Adrenal gland (tissue), 12 donors: ENCODE measurements around the gene NEUROD1. TPM values are rescaled to one million over a fixed set of nuclear protein-coding genes. Genes with fewer than 3 reads are reported as not detected.

Source experiments
- DNase-seq, 7 donors: peaks; one replicate each; pipeline ENCODE4 v3.0.0-alpha.2; 2019 to 2020
- H3K27ac ChIP-seq, 5 donors: fragments of 200-600 bp; sonication (generic) in 4 of 5; 1 replicate in 3 of 5; 2 replicates in 2 of 5; pipeline versions ENCODE4 v1.5.1 to v1.8.0; 2016 to 2020; ENCODE audit warnings: mild to moderate bottlenecking in 1 of 5
- H3K27me3 ChIP-seq: fragments of 200-600 bp; 2 replicates; pipeline ENCODE4 v1.8.0; 2021
- H3K36me3 ChIP-seq, 2 donors: fragments of 200-600 bp; replicated peaks in 1 of 2; 1 replicate in 1 of 2; 2 replicates in 1 of 2; pipeline versions ENCODE4 v1.5.1 to v1.8.0; 2018 to 2022
- H3K4me1 ChIP-seq, 2 donors: fragments of 200-600 bp; replicated peaks in 1 of 2; 1 replicate in 1 of 2; 2 replicates in 1 of 2; pipeline versions ENCODE4 v1.5.1 to v1.8.0; 2018 to 2021
- H3K4me3 ChIP-seq, 4 donors: fragments of 200-600 bp; sonication (generic) in 3 of 4; one replicate each; pipeline ENCODE4 v1.5.1; 2016 to 2018
- H3K9me3 ChIP-seq, 3 donors: fragments of 200-600 bp; sonication (generic) in 1 of 3; replicated peaks in 1 of 3; 1 replicate in 2 of 3; 2 replicates in 1 of 3; pipeline versions ENCODE4 v1.5.1 to v1.8.0; 2016 to 2021
- POLR2A ChIP-seq, 2 donors: fragments of 450-650 bp; IDR thresholded peaks; one replicate each; pipeline ENCODE4 v1.6.1; 2017; ENCODE audit warnings: antibody characterized with exemption in 2 of 2, mild to moderate bottlenecking in 2 of 2, moderate library complexity in 1 of 2
- WGBS, 4 donors: extraction: QIAGEN DNeasy Blood & Tissue Kit in 2 of 4; methylation state at CpG; one replicate each; pipeline versions ENCODE4 v1.1.5 to v1.1.7; 2013 to 2017; 5-methylcytosine and 5-hydroxymethylcytosine counted together
- intact Hi-C, 2 donors: fragments of 100-400 bp; cut with DNase I; formaldehyde crosslinking; loops; one replicate each; pipeline versions ENCODE4 v1.14.1 to v1.15.0; 2022 to 2023
- polyA plus RNA-seq, 3 donors: library from polyadenylated mRNA; stranded (reverse); fragments of 200-250 nt in 2 of 3; fragments of 350-450 nt in 1 of 3; fragmentation: Illumina TruSeq in 1 of 3; extraction: RNeasy Lipid Tissue Mini Kit (QIAGEN cat#74804) in 1 of 3; gene quantifications; one replicate each; pipeline ENCODE4 v1.2.3, GENCODE V29; 2013 to 2014
- total RNA-seq, 9 donors: library from RNA; depleted of rRNA in 4 of 9; stranded (reverse); fragments of >200 nt in 4 of 9; fragments of 120-200 nt in 1 of 9; fragmentation: NEBNext Ultra II Directional in 1 of 9; extraction: Animal tissue kit (Norgen Biotek cat#: 25700) in 1 of 9; gene quantifications; one replicate each; pipeline versions ENCODE4 v1.1.0 to v1.2.4, GENCODE V29; 2013 to 2023
- TF ChIP-seq, protein P1 (sequence below), 6 experiments: fragments of 450-650 bp in 4 of 6; fragments of 200-600 bp in 2 of 6; sonication (generic) in 1 of 6; IDR thresholded peaks; 1 replicate in 5 of 6; 2 replicates in 1 of 6; pipeline versions ENCODE4 v1.5.1 to v1.8.0; 2016 to 2021; ENCODE audit warnings: antibody characterized with exemption in 6 of 6, mild to moderate bottlenecking in 2 of 6, moderate library complexity in 1 of 6
- donor health status: healthy with polysubstance abuse.
- donor health status: Bipolar disorder and iron deficiency.
- donor health status: DM: yes; HTN: yes; CAD: no.
- donor health status: DM: no; HTN: no; CAD: no.
- donor health status: DM: no; HTN: no; CAD: no.
- donor health status: DM: yes; HTN: yes; CAD: no.

Gene NEUROD1
- total and polyA plus RNA-seq, 12 donors, result not detected

DNA sequence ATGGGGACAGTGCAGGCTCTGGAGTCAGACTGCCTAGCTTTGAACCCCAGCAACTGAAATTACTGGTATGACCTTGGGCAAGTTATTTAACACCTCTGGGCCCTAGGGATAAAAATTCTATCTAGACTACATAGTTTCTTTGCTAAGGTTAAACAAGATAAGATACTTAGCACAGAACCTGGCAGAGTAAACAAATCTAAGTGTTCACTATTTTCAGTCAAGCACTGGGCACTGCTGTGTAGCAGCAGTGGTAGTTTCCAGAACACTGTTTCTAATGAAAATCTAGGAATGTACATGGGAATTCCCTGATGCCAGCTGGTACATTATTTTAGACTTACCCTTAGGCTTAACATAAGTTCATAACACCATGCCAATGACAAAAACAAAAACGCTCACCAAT lies 40.6 kb downstream of the NEUROD1 start:
- 0 to 38% (median 18%) methylated on average over 1 of the region's 1 CpG for WGBS, 4 donors
- no peak for TF ChIP-seq POLR2A (IDR thresholded peaks at IDR 0.05)
- TF ChIP-seq, protein P1, sequence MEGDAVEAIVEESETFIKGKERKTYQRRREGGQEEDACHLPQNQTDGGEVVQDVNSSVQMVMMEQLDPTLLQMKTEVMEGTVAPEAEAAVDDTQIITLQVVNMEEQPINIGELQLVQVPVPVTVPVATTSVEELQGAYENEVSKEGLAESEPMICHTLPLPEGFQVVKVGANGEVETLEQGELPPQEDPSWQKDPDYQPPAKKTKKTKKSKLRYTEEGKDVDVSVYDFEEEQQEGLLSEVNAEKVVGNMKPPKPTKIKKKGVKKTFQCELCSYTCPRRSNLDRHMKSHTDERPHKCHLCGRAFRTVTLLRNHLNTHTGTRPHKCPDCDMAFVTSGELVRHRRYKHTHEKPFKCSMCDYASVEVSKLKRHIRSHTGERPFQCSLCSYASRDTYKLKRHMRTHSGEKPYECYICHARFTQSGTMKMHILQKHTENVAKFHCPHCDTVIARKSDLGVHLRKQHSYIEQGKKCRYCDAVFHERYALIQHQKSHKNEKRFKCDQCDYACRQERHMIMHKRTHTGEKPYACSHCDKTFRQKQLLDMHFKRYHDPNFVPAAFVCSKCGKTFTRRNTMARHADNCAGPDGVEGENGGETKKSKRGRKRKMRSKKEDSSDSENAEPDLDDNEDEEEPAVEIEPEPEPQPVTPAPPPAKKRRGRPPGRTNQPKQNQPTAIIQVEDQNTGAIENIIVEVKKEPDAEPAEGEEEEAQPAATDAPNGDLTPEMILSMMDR (IDR thresholded peaks at IDR 0.05), result no peak
- H3K36me3 ChIP-seq, result no peaks in the 10 kb centered on the region
- intact Hi-C loops, result no loop called here
- H3K9me3 ChIP-seq, result no peaks in the 10 kb centered on the region
- H3K4me1 ChIP-seq, result no peaks in the 10 kb centered on the region
- no peak for DNase-seq
- no peaks in the 10 kb centered on the region for H3K27me3 ChIP-seq
- no peak overlapping the region for H3K27ac ChIP-seq
- no peak overlapping the region for H3K4me3 ChIP-seq

DNA sequence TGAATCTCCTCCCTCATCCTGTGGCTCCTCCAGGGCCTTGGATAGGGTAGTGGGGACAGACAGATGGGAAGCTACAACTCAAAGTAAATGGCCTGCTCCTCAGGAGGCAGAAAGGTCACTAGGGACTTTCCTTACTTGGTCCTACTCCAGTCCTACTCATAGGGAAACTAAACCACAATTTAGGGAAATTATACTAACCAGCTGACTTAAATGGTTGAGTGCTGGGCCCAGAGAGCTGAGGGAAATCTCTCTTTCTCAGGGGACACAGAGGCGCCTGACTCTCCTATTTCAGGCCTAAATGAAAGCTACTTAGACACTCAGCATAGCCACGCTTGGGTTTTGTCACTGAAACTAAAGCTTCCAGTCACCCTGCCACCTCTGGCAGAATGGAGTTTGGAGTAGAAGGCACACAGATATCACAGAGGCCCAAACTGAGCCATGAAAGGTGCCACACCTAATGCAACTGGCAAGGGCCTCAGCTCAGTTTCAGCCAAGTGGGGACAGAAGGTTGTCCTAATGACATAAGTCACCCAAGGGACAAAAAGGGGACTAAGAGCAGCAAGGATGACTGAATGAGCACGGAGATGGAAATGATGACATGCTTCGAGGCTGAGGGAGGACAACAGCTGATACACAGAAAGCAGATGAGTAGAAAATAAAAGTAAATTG lies 47.5 kb downstream of the NEUROD1 start:
- Histone ChIP-seq H3K27ac (no peak overlapping the region), H3K36me3 (no peaks in the 10 kb centered on the region), H3K9me3 (no peaks in the 10 kb centered on the region), H3K4me1 (no peaks in the 10 kb centered on the region), H3K4me3 (no peak overlapping the region), H3K27me3 (no peaks in the 10 kb centered on the region)
- 69 to 80% (median 76%) methylated on average over 4 of the region's 4 CpGs for WGBS, 4 donors
- no peak for DNase-seq
- intact Hi-C loops, result no loop called here
- no peak for TF ChIP-seq POLR2A (IDR thresholded peaks at IDR 0.05)
- TF ChIP-seq, protein P1 (IDR thresholded peaks at IDR 0.05), result no peak

DNA sequence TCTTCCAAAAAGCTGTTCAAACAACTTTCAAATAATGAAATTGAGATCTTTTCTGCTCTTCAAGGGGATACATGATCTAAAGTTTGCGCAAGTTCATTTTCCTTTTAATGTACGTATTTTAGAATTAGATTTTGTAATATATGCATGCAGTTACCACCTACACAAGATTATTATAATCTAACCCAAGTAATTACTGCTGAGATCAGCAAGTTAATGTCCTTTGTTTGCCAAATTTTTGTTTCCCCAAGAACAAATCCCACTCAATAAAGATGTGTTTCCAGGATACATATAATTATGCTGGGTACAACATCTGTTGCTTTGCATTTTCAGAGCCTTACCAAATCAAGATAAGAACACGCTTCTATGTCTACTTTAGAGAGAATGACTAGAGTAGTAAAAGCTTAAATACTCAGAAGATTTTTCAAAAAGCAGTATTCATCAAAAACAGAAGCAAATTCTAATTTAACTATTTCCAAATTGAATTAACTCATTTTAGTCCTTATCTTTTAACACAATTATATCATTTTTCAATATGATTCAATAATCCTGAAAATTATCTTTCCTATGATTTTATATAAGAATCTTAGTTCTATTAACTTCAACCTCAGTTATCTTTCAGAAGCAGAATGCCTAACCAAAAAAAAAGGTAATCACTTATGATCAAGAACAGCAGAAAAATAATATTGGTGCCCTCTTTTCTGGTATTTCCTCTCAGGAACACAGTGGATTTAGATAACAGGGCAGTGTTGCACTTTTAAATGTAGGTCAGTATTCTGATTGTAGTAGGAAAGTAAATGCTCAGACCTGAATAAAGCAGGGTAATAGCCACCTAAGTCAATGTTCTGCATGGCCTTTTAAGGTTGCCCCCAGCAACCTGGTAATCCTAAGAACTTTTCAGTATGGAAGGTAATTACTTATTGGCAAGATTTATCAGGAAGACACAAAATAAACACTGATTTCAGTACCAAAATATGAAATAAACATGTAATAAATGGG lies 51.4 kb downstream of the NEUROD1 start:
- no peak for DNase-seq
- no peak overlapping the region for H3K4me3 ChIP-seq
- no peaks in the 10 kb centered on the region for H3K27me3 ChIP-seq
- 74 to 81% (median 77%) methylated on average over 3 of the region's 3 CpGs for WGBS, 4 donors
- TF ChIP-seq, protein P1 (IDR thresholded peaks at IDR 0.05), result no peak
- TF ChIP-seq POLR2A (IDR thresholded peaks at IDR 0.05), result no peak
- no peaks in the 10 kb centered on the region for H3K36me3 ChIP-seq
- intact Hi-C loops, result no loop called here
- no peaks in the 10 kb centered on the region for H3K4me1 ChIP-seq
- no peak overlapping the region for H3K27ac ChIP-seq
- no peaks in the 10 kb centered on the region for H3K9me3 ChIP-seq

DNA sequence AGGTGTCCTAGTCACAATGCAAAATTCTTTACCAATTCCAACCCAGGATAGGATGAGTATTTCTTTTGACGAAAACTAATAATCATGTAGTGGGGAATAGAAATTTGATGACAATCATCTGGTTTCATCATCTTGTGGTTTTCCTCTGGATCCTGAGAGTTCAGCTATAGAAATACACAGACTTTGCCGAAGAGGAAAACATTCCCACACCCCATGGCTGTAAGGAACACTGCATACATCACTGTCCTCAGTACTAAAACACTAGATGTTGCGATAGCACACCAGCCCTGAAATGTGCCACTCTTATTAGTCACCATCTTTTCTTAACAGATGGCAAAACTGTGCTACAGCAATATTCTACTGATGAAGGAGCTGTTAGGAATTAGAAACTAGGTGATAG lies 52.8 kb downstream of the NEUROD1 start:
- Histone ChIP-seq H3K9me3 (no peaks in the 10 kb centered on the region), H3K27ac (no peak overlapping the region), H3K4me1 (no peaks in the 10 kb centered on the region), H3K36me3 (no peaks in the 10 kb centered on the region), H3K4me3 (no peak overlapping the region), H3K27me3 (no peaks in the 10 kb centered on the region)
- WGBS, 4 donors, result 75 to 87% (median 79%) methylated on average over 3 of the region's 3 CpGs
- DNase-seq, result no peak
- intact Hi-C loops, result no loop called here
- TF ChIP-seq, protein P1 (IDR thresholded peaks at IDR 0.05), result no peak
- TF ChIP-seq POLR2A (IDR thresholded peaks at IDR 0.05), result no peak
